WI38 (cell line): Measurements from ENCODE around the gene ELL.

ENCODE experiments used
- H3K4me3 ChIP-seq: 2 replicates; pipeline ENCODE4 v1.5.1; 2011; ENCODE audit warnings: low read depth, mild to moderate bottlenecking, control low read depth, low read length
- CTCF ChIP-seq: IDR thresholded peaks from 2 replicates; pipeline ENCODE4 v1.5.1; 2012; ENCODE audit warnings: low read depth, mild to moderate bottlenecking, control low read depth, low read length

Gene ELL

GRCh38 chr19:18491995-18492953, 29.6 kb downstream of the ELL start:
- no peak overlapping the region for H3K4me3 ChIP-seq
- TF ChIP-seq CTCF: no peak

DNA sequence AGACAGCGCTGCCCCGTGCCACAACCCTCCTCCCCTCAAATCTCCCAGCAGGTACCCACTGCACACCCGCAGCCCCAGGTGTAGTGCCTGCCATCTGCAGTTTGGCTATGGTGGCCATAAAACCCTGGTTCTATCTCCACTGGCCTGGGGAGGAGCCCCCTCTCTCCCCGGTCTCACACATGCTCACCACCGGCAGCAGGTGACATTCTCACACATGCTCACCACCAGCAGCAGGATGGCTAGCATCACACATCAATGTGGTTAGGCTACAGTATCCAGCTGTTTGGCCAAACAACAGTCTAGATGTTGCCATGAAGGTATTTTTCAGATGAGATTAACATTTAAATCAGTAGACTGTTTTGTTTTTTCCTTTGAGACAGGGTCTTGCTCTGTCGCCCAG, 31.1 kb downstream of the ELL start:
- no peak overlapping the region for H3K4me3 ChIP-seq
- TF ChIP-seq CTCF: no peak

DNA sequence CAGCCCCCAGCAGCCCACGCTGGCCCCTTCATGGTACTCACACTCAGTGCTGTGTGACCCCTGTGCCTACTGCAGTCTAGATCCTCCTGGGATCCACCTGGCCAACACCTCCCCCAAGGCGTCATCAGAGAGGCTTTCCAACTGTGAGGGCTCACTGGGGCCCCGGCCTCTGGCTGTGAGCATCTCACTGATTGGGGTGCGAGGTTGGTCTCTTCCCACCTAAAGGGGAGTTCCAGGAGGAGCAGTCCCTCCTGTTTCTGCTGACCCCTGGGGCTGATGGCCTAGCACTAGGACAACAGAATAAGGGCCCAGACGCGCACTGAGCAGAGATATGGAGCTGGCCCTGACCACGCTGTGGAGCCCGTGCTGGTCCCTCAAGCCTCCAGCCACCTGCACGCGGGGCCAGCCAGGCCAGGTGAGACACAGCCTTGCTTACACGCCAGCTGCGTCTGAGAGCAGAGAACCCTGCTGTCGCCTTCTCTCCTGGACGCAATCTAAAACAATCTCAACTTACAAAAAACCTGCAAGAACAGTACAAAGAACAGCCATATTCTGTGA, 32.2 kb downstream of the ELL start:
- no peak overlapping the region for H3K4me3 ChIP-seq
- TF ChIP-seq CTCF: no peak

- H3K4me3 ChIP-seq: no peak overlapping the region
- peak; percentile 12; the same call in 1 of the 2 replicates for TF ChIP-seq CTCF
These were observed 32.8 kb downstream of the ELL start for GRCh38 chr19:18488838-18489626.

DNA sequence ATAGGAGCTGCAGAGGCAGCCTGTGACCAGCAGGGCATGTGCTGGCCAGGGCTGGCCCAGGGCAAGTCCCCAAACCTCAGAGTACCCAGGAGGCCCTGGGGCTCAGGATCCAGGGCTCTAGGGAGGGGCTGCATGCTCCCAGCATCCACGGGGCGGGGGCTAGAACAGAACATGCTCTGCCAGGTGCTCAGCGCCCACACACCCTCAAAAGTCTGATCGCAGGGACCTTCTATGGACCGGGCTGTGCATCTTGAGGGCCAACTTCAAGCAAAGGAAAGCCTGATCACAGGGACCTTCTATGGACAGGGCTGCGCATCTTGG, 33.5 kb downstream of the ELL start:
- TF ChIP-seq CTCF: peak; percentile 37; the same call in 1 of the 2 replicates
- H3K4me3 ChIP-seq: no peak overlapping the region

GRCh38 chr19:18487576-18488402, 34.1 kb downstream of the ELL start:
- no peak for TF ChIP-seq CTCF
- no peak overlapping the region for H3K4me3 ChIP-seq
